GM11168 (cell line): ENCODE measurements around the gene NEU1.
"Not testable (repeated sequence)": the region's sequence is repeated elsewhere in the genome, so short reads cannot be mapped to it uniquely, and the experiment has no call there.

ENCODE experiments used
- in situ Hi-C: fragments of 300-500 bp; cut with MboI; formaldehyde crosslinking; loops from one replicate; pipeline ENCODE4 v1.12.0; 2022; ENCODE audit warnings: low sequenced_read_pairs; ENCODE audit not compliant: unreplicated experiment

The NEU1 gene

DNA sequence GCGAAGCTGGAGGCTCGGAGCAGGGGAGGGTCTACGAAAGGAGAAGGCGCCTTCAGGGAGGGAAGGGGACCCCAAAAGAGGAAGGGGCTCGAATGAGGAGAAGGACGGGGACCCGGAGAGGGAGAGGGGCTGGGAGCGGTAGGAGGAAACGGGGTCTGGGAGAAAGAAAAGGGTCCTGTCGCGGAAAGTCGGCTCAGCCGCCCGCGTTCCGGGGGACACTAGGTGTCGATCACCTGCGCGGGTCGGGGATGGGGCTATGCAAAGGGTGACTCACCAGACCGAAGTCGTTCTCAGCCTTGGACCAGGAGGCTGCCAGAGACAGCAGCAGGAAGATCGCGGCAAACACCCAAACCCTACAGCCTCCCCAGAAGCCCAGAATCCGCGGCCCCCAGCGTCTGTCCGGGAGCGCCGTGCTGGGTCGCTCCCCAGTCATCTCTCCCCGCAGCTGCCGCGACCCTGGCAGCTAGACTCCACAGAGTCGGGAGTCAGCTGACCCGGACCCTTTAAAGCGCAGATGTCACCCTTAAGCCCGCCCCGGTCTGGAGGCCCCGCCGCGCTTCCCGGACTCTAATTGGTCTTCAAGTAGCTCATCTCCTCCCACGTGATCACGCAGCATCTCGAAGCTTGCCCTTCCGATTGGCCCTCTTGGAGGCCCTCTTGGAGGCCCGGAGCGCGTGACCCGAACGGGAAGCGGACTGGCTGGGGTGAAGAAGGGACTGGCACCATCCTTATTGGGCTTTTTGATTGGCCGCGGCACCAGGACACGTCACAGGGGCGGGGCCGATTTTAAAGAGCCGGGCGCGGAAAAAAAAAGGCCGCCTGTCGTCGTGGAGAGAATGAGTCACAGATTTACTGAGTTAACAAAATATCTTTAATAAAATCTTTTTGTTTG is at the start of gene NEU1:
NEU1 (minus strand) TSS at position 478 of the 892 bp plus-strand sequence; CDS start at position 433, 45 bp downstream.
- in situ Hi-C loops = no loop called here

DNA sequence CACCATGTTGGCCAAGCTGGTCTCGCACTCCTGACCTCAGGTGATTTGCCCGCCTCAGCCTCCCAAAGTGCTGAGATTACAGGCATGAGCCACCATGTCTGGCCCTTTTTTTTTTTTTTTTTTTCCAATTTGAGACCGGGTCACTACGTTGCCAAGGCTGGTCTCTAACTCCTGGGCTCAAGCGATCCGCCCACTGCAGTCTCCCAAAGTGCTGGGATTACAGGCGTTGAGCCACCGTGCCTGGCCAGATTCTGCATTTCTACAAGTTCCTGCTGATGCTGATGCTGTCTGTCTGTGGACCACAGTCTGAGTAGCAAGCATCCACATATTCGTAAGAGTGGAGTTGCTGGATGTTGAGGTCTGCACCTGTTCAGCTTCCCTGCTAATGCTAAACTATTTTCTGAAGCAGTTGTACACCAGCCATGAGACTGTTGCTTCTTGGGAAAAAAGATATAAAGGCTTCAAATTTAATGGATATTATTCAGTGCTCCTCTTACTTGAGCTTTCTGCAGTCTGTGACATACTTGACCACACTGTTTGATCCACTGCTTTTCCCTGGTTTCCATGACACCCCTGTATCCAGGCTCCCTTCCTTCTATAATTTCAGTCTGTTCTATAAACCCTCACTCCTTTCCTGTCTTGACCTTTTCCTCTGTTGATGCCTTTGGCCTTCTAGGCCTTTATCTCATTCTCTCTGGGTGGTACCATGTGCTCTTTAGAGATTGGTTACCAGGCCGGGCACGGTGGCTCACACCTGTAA is 49.4 kb upstream of the NEU1 start:
- in situ Hi-C loops = no loop called here

DNA sequence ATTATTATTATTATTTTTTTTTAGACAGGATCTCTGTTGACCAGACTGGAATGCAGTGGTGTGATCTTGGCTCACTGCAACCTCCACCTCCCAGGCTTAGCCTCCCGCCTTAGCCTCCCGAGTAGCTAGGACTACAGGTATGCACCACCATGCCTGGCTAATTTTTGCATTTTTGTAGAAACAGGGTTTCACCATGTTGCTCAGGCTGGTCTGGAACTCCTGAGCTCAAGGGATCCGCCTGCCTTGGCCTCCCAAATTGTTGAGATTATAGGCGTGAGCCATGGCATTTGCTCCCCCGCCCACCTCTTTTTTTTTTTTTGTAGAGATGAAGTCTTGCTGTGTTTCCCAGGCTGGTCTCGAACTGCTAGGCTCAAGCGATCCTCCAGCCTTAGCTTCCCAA is 46.7 kb upstream of the NEU1 start:
- in situ Hi-C loops = not testable (repeated sequence)

DNA sequence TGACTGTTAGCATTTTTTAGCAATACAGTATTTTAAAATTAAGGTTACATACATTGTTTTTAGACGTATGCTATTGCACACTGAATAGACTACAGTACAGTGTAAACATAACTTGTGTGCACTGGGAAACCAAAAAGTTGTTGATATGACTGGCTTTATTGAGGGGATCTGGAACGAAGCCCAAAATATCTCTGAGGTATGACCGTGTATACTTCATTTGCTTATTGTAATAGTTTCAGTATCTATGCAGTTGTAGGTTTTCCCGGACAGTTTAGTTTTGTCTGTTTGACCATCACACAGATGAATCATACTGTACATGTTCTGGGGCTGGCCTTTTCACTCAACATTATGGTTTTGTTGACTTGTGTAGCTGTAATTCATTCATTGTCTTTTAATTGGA is 46.2 kb upstream of the NEU1 start:
- in situ Hi-C loops = no loop called here

DNA sequence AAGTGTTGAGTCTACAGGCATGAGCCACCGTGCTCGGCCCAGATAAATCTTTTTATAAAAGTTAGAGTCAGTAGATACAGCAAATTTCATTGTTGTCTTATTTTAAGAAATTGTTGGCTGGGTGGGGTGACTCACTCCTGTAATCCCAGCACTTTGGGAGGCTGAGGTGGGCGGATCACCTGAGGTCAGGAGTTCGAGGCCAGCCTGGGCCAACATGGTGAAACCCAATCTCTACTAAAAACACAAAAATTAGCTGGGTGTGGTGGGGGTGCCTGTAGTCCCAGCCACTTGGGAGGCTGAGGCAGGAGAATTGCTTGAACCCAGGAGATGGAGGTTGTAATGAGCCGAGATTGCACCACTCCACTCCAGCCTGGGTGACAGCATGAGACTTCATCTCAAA is 45.6 kb upstream of the NEU1 start:
- in situ Hi-C loops = not testable (repeated sequence)

DNA sequence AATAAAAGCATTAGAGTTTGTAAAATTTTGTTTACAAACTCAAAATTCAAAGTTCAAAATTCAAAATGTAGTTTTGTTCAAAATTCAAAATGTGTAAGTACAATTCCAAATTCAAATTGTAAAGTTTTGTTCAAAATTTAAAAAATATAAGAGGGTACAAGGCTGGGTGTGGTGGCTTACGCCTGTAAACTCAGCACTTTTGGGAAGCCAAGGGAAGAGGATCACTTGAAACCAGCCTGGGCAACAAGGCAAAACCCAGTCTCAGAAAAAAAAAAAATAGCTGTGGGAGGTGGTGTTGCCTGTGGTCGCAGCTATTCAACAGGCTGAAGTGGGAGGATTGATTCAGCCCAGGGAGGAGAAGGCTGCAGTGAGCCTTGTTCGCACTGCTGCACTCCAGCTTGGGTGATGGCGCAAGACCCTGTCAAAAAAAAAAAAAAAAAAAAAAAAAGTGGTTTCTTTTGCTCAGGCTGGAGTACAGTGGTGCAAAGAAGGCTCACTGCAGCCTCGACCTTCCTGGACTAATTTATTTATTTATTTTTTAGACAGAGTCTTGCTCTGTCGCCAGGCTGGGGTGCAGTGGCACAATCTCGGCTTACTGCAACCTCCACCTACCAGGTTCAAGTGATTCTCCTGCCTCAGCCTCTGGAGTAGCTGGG is 44.7 kb upstream of the NEU1 start:
- in situ Hi-C loops = no loop called here

DNA sequence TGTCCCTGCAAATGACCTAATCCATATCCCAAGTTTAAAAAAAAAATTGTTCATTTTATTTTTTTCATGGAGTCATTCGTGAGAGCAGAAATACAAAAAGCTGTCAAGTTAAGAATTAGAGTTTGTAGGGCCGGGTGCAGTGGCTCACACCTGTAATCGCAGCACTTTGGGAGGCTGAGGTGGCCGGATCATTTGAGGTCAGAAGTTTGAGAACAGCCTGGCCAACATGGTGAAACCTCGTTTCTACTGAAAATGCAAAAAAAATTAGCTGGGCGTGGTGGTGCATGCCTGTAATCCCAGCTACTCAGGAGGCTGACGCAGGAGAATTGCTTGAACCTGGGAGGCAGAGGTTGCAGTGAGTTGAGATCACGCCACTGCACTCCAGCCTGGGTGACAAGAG is 44.1 kb upstream of the NEU1 start:
- in situ Hi-C loops = not testable (repeated sequence)

DNA sequence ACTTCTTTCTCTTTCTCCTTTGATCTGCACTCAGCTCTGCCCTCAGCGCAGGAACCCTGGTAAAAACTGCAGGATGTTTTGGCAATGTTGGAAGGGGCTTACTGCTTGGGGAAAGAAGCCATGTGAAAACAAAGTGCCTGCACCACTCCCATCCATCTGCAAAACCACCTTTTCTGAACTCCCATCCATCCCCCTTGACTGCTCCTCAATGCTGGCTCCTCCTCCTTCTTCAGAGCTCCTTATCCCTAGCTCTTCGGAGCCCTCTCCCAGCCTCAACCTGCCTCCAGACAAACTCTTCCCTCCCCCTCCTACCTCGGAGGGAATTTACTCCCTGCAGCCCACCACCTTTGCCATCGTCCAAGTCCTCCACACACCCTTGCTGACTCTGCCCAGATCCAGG is 43.5 kb upstream of the NEU1 start:
- in situ Hi-C loops = no loop called here

DNA sequence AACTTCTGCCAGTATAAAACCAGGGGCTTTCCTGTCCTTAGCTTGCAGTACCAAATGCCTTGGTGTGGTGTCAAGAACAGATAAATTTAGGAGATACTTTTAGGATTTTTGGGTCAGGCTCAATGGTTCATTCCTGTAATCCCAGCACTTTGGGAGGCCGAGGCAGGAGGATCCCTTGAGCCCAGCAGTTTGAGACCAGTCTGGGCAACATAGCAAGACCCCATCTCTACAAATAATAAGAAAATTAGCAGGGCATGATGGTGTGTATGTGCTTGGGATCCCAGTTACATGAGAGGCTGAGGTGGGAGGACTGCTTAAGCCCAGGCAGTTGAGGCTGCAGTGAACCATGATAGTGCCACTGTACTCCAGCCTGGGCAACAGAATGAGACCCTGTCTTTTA is 42.4 kb upstream of the NEU1 start:
- in situ Hi-C loops = no loop called here

DNA sequence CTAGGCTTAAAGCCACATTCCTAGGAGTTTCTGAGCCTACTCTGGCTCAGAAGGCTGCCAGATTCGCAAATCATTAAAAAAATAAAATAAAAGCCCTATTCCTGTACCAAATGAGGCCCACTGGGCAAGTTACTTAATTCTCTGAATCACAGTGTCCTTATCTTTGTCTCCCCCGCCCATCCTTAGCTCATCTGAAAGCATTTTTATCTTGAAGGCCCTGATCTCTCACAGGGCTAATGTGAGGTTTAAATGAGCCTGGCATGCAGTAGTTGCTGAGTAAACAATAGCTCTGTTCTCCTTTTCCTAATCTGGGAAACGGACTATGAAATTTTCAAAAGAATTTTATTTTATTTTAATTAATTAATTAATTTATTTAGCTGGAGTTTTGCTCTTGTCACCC is 41.3 kb upstream of the NEU1 start:
- in situ Hi-C loops = no loop called here

DNA sequence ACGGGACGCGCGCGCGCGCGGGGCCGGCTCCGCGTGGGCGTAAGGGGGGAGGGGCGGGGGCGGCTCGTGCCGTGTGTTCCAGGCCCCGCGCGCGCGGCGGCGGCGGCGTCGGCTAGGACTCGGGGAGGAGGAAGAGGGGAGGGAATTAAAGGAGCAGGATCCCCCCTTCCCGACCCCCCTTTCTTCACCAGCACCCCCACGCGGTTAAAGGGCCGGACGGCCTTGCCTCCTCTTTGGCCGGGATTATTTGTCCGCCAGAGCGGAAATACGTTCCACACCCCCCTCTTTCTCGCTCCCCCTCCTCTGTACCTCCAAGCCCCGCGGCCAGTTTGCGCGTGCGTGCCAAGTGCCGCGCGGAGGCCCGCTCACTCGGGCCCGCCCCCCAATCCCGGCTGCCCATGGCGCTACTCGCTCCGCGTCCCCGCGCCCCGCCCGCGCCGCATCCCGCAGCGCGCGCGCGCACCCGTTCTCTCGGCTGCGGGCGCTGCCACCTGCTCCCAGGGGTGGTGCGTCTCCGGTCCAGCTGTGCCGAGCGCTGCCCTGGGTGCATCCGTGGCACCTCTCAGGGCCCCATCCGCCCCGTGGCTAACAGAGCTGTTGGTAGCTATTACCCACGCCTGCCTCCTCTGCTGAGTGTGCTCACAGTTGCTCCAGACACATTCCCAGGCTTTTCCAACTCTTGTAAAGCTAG is 39.5 kb upstream of the NEU1 start, which contains the start of gene ZBTB12:
ZBTB12 (minus strand) TSS at position 134 of the 691 bp plus-strand sequence. CDS start 781 bp downstream, outside the sequence.
- in situ Hi-C loops = no loop called here

DNA sequence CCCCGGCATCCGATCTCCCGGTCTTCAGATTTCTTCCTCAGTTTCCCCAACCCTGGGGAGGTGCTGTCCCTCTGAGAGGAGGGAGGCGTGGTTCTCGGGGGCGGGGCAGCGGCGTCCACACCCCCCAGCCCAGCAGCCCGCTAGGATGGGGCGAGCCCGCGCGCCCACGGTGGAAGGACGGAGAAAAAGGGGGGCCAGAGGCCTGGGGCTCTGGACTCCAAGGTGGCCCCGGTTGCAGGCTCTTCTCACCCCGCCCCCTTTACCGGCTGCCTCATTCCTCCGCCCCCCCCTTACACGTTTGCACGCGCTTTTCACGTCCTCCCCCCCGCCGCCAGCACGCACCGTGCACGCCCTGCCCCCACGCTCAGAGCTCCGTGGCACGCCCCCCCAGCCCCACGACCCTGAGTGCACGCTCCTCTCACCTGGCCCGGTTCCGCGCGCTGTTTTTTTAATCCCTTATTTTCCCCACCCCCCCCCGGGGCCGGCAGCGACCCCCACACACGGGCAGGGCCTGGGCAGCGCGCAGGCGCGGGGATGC is 38.9 kb upstream of the NEU1 start:
- in situ Hi-C loops = no loop called here

DNA sequence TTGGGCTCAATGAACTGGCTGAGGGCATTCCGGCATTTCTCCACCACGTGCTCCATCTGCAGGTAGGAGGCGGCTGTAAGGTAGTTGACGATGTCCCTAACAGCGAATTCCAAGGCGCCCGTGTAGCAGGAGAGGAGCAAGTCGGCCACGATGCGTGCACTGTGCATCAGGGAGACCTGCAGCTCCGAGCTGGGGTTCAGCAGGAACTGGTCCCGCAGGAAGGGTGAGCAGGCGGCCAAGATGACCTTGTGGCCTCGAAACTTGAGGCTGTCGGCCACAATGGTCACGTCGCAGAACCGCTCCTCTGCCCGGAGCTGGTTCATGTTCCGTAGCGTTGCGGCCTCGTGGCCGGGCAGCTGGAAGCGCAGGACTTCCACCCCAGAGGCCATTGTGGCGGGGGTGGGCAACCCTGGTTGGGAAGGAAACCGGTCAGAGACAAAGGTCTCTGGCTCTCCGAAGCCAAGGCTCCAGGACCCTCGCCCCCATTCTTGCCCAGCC is 38.3 kb upstream of the NEU1 start:
- in situ Hi-C loops = no loop called here

DNA sequence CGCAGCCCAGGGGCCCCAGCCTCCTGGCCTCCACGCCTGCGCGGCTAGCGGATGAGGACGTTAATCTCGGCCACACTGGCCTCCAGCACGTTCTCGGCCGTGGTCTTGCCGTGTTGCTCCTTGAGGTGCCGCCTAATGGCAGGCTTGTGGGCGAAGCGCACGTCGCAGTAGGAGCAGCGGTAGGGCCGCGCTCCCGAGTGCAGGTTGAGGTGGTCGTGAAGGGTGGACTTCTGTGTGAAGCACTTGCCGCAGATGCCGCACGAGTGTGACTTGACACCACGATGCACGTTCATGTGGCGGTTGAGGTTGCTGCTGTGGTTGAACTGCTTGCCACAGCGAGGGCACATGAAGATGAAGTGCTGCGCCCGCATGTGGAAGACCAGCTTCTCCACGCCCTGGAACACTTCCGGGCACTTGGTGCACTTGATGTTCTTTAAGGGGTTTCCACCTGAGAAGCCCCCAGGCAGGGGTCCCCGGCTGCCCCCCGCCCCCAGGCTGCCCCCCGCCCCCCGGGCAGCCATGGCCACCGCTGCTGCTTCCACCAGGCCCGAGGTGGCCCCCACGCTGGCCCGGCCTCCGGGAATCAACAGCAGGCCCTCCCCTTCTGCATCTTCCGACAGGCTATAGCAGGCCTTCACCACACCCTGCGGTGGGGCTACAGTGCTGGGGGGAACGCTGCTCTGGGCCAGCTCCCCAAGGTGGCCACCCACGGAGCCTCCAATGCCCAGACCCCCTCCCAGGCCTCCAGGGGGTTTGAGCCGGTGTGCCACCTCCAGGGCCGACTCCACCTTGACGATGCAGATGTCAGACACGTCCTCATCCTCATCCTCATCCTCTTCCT is 37.5 kb upstream of the NEU1 start:
- in situ Hi-C loops = no loop called here

DNA sequence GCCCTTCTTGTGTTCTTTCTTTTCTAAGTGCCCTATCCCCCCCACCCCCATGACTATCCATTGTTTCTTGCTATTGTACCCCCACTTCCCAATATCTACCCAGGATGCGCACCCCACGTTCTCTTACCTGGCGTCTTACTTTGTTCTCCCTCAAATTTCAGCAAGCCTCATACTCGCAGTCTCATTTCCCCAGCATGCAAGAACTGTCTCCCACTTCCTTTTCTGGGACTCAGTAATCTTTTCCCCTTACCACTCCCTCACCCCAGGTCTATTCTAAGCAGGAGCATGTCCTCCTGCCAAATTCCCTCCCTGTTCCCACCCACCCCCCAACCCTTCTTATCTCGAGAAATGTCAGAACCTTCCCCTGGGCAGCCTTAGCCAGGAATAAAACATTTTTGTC is 36.6 kb upstream of the NEU1 start:
- in situ Hi-C loops = no loop called here

DNA sequence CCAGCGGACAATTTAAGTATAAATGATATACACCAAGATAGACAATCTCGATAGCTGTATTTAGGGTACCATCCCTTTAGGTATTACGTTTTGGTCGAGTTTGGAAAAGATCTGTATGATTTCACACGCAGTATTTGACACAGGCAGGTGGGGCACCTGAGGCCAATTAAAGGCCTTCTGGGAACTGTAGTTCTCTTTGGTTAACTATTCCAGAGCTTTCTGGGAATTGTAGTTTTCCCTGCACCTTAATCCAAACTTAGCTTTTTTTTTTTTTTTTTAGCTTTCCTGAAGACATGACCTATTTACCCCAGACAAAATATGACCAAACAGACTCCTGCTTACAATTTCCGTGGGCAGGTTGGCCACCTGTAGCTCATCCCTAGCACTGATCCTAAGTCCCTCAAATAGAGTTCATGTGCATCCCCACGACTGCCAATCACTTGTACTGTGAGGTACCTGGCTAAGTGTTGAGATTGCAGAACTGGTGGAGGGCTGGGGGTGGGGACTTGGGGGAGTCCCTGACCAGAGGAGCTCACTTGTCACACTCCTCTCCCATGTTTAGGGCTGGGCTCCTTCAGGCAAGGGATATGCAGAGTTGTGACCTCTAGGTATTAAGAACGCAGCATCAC is 35.9 kb upstream of the NEU1 start:
- in situ Hi-C loops = no loop called here

DNA sequence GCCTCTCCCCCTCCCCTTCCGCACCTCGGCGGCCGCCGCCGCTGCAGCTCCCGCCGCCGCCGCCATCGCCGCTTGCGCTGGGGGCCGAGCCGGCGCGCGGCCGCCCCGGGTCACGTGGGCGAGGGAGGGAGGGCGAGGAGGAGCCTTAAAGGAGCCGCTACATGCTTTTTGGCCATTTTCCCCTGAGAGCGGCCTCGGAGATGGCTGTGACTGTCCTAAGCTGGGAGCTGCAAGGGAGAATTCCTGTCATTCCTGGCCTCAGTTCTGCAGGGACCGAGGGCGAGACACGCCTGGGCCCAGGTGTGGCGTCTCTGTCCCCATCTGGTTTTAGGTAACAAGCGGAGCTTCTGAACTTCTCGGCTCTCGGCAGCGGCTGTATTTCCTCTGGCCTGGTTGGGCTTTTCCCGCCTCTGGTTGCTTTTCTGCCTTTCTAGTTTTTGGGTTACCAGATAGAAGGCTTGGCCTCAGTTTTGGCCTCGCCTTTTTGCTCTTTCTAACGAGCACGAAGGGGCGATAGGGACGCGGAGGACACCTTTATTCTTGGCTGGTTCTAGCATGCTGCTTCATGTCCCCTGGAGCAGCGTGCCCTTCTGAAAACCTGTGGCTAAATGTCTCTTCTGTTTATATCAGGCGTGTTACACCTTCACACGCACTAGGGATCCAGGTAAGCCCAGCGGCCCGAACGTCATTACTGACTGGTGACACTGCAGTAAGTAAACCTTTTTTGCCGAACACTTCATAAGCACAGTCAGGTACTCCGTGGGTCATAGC is 35.2 kb upstream of the NEU1 start, which contains the start of gene EHMT2:
EHMT2 (minus strand) TSS at position 87 of the 771 bp plus-strand sequence; CDS start at position 66, 21 bp downstream.
- in situ Hi-C loops = no loop called here
